Loucy (cell line): ENCODE measurements around the gene SLC45A2.

ENCODE experiments used
- H2AFZ ChIP-seq: fragments of 200-600 bp; sonication (generic); 2 replicates; pipeline ENCODE4 v1.6.0; 2016; ENCODE audit warnings: antibody characterized with exemption, mild to moderate bottlenecking, low read length, moderate library complexity
- H3F3A ChIP-seq: fragments of 200-600 bp; 2 replicates; pipeline ENCODE4 v1.6.0; 2016; ENCODE audit warnings: antibody characterized with exemption, low read depth, mild to moderate bottlenecking
- H3K27me3 ChIP-seq: fragments of 200-600 bp; sonication (generic); 2 replicates; pipeline ENCODE4 v1.6.1; 2014; ENCODE audit warnings: low read length, mild to moderate bottlenecking; ENCODE audit not compliant: insufficient read depth, poor library complexity, severe bottlenecking
- H3K36me3 ChIP-seq: fragments of 200-600 bp; sonication (generic); 2 replicates; pipeline ENCODE4 v1.6.1; 2016; ENCODE audit warnings: low read length; ENCODE audit not compliant: insufficient read depth
- H3K4me1 ChIP-seq: fragments of 200-600 bp; sonication (generic); 2 replicates; pipeline ENCODE4 v1.5.1; 2014; ENCODE audit warnings: low read length, mild to moderate bottlenecking; ENCODE audit not compliant: insufficient read depth, poor library complexity, severe bottlenecking
- H3K4me2 ChIP-seq: fragments of 200-600 bp; sonication (generic); 2 replicates; pipeline ENCODE4 v1.6.0; 2014; ENCODE audit warnings: antibody characterized with exemption, low read length, low read depth, mild to moderate bottlenecking; ENCODE audit not compliant: poor library complexity, severe bottlenecking
- H3K4me3 ChIP-seq: fragments of 200-600 bp; sonication (generic); 2 replicates; pipeline ENCODE4 v1.5.1; 2014; ENCODE audit warnings: low read length, mild to moderate bottlenecking, mixed read lengths; ENCODE audit not compliant: poor library complexity, severe bottlenecking
- H3K79me2 ChIP-seq: fragments of 200-600 bp; sonication (generic); 2 replicates; pipeline ENCODE4 v1.6.1; 2014; ENCODE audit warnings: low read length; ENCODE audit not compliant: insufficient read depth
- H3K9ac ChIP-seq: fragments of 200-600 bp; sonication (generic); 2 replicates; pipeline ENCODE4 v1.6.0; 2014; ENCODE audit warnings: mild to moderate bottlenecking, low read depth, low read length, moderate library complexity; ENCODE audit not compliant: poor library complexity, severe bottlenecking
- H3K9me2 ChIP-seq: fragments of 200-600 bp; sonication (generic); replicated peaks from 2 replicates; pipeline ENCODE4 v1.6.1; 2016; ENCODE audit warnings: low read depth, low read length, mixed read lengths
- H3K9me3 ChIP-seq: fragments of 200-600 bp; sonication (generic); 2 replicates; pipeline ENCODE4 v1.6.1; 2014; ENCODE audit warnings: mild to moderate bottlenecking, antibody characterized with exemption, low read length, low read depth; ENCODE audit not compliant: insufficient read depth
- H4K20me1 ChIP-seq: fragments of 200-600 bp; sonication (generic); 2 replicates; pipeline ENCODE4 v1.6.0; 2014; ENCODE audit warnings: antibody characterized with exemption, low read length, mild to moderate bottlenecking; ENCODE audit not compliant: insufficient read depth, poor library complexity, severe bottlenecking
- EZH2phosphoT487 ChIP-seq: fragments of 200-600 bp; IDR thresholded peaks from 2 replicates; pipeline ENCODE4 v1.6.1; 2018; ENCODE audit warnings: antibody characterized with exemption, mild to moderate bottlenecking, moderate library complexity, borderline replicate concordance
- TF ChIP-seq, protein P1 (sequence below): fragments of 200-600 bp; sonication (generic); conservative IDR thresholded peaks from 2 replicates; pipeline ENCODE4 v1.5.1; 2014; ENCODE audit warnings: mild to moderate bottlenecking, antibody characterized with exemption, low read length

Gene SLC45A2

DNA sequence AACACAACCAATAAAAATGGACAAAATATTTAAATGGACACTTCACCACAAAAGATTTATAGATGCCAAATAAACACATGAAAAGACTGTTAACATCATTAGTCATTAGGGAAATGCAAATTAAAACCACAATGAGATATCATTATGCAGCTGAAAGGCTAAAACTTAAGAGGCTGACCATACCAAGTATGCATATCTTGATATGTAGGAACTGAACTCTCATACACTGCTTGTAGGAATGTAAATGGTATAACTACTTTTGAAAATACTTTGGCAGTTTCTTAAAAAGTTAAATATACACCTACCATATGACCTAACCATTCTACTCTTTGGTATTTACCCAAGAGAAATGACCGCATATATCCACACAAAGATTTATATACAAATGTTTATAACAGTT lies 79.1 kb downstream of the SLC45A2 start:
- H3K9ac ChIP-seq: no peak overlapping the region
- H3K79me2 ChIP-seq: no peaks in the 10 kb centered on the region
- no peak overlapping the region for H3K4me2 ChIP-seq
- H3K9me3 ChIP-seq: peaks cover 13% of the 10 kb centered on the region
- H3K4me3 ChIP-seq: no peak overlapping the region
- H3K36me3 ChIP-seq: no peaks in the 10 kb centered on the region
- H4K20me1 ChIP-seq: no peaks in the 10 kb centered on the region
- H3K9me2 ChIP-seq: no peaks in the 10 kb centered on the region
- no peaks in the 10 kb centered on the region for H3F3A ChIP-seq
- peaks cover 11% of the 10 kb centered on the region for H3K27me3 ChIP-seq
- no peak overlapping the region for H2AFZ ChIP-seq
- H3K4me1 ChIP-seq: no peaks in the 10 kb centered on the region
- TF ChIP-seq EZH2phosphoT487: no peak
- TF ChIP-seq, protein P1, sequence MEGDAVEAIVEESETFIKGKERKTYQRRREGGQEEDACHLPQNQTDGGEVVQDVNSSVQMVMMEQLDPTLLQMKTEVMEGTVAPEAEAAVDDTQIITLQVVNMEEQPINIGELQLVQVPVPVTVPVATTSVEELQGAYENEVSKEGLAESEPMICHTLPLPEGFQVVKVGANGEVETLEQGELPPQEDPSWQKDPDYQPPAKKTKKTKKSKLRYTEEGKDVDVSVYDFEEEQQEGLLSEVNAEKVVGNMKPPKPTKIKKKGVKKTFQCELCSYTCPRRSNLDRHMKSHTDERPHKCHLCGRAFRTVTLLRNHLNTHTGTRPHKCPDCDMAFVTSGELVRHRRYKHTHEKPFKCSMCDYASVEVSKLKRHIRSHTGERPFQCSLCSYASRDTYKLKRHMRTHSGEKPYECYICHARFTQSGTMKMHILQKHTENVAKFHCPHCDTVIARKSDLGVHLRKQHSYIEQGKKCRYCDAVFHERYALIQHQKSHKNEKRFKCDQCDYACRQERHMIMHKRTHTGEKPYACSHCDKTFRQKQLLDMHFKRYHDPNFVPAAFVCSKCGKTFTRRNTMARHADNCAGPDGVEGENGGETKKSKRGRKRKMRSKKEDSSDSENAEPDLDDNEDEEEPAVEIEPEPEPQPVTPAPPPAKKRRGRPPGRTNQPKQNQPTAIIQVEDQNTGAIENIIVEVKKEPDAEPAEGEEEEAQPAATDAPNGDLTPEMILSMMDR: no peak

DNA sequence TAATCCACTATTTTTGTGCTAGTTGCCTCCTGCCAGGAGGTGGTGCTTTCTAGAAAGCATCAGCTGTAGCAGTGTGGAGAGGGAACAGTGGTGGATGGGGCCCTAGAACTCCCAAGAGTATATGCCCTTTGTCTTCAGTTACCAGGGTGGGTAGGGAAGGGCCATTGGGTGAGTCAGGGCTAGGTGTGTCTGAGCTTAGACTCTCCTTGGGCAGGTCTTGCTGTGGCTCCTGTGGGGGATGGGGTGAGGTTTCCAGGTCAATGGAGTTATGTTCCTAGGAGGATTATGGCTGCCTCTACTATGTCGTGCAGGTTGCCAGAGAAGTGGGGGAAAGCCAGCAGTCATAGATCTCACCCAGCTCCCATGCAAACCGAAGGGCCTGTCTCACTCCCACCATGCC lies 81.4 kb downstream of the SLC45A2 start:
- Histone ChIP-seq H3K9me3 (peaks cover 13% of the 10 kb centered on the region), H3K4me2 (no peak overlapping the region)

DNA sequence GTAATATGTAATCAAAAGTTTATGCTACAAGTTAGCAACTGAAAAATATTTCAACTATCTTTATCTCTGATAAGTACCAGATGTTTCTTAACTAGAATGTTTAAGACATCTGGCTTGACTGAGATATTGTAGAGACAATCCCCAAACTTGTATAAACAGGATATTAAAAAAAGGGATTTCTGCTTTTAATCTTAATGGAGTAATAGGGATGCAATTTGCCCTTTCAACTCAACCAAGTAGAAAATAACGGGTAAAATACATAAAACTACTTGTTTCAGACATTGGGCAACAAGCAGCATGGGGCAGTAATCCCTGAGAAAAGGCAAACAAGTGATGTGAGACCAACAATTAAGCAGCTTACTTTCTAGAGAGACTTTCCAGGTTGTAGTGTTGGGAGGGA lies 83.3 kb downstream of the SLC45A2 start:
- Histone ChIP-seq H3K36me3 (no peaks in the 10 kb centered on the region), H3K9me3 (no peaks in the 10 kb centered on the region; the same call in 1 of the 2 replicates), H2AFZ (no peak overlapping the region)

More for the DNA sequence above, 81.4 kb downstream of the SLC45A2 start:
- H3K79me2 ChIP-seq: no peaks in the 10 kb centered on the region
- no peak for TF ChIP-seq EZH2phosphoT487
- TF ChIP-seq, protein P1: no peak
- no peaks in the 10 kb centered on the region for H3K9me2 ChIP-seq
- H3K4me1 ChIP-seq: no peaks in the 10 kb centered on the region
- H3K36me3 ChIP-seq: no peaks in the 10 kb centered on the region
- peaks cover 3% of the 10 kb centered on the region for H3K27me3 ChIP-seq
- no peaks in the 10 kb centered on the region for H3F3A ChIP-seq
- H2AFZ ChIP-seq: no peak overlapping the region
- H3K9ac ChIP-seq: no peak overlapping the region
- H4K20me1 ChIP-seq: no peaks in the 10 kb centered on the region
- no peak overlapping the region for H3K4me3 ChIP-seq

More for the DNA sequence above, 83.3 kb downstream of the SLC45A2 start:
- peaks cover 3% of the 10 kb centered on the region for H3K27me3 ChIP-seq
- H3K4me2 ChIP-seq: no peak overlapping the region
- H4K20me1 ChIP-seq: no peaks in the 10 kb centered on the region
- TF ChIP-seq EZH2phosphoT487: no peak
- TF ChIP-seq, protein P1: no peak
- H3K9me2 ChIP-seq: no peaks in the 10 kb centered on the region
- no peaks in the 10 kb centered on the region for H3K4me1 ChIP-seq
- H3K9ac ChIP-seq: no peak overlapping the region
- H3F3A ChIP-seq: no peaks in the 10 kb centered on the region
- no peaks in the 10 kb centered on the region for H3K79me2 ChIP-seq
- no peak overlapping the region for H3K4me3 ChIP-seq
